Upper lobe of right lung (tissue), 1 donor: Measurements from ENCODE around the gene ZKSCAN7. TPM values are rescaled to one million over a fixed set of nuclear protein-coding genes. Genes with fewer than 3 reads are reported as not detected.
"Not testable (repeated sequence)": the region's sequence is repeated elsewhere in the genome, so short reads cannot be mapped to it uniquely, and the experiment has no call there.

Experiments used
- ATAC-seq: fragments of 200-7000 bp; cut with Tn5 transposase; one replicate; pipeline ENCODE4 v1.9.1; 2020; ENCODE audit warnings: mild to moderate bottlenecking, moderate library complexity
- DNase-seq: peaks from one replicate; pipeline ENCODE4 v3.0.0-alpha.2; 2020
- H3K27ac ChIP-seq: fragments of 200-600 bp; one replicate; pipeline ENCODE4 v1.8.0; 2022
- H3K27me3 ChIP-seq: fragments of 200-600 bp; one replicate; pipeline ENCODE4 v1.8.0; 2022; ENCODE audit warnings: mild to moderate bottlenecking
- H3K36me3 ChIP-seq: fragments of 200-600 bp; one replicate; pipeline ENCODE4 v1.8.0; 2022
- H3K4me1 ChIP-seq: fragments of 200-600 bp; one replicate; pipeline ENCODE4 v1.8.0; 2022
- H3K4me3 ChIP-seq: fragments of 200-600 bp; one replicate; pipeline ENCODE4 v1.8.0; 2022; ENCODE audit warnings: mild to moderate bottlenecking
- H3K9me3 ChIP-seq: fragments of 200-600 bp; one replicate; pipeline ENCODE4 v1.8.0; 2022
- CTCF ChIP-seq: fragments of 200-600 bp; IDR thresholded peaks from one replicate; pipeline ENCODE4 v1.8.0; 2022; ENCODE audit warnings: antibody characterized with exemption
- intact Hi-C: fragments of 100-400 bp; cut with DNase I; formaldehyde crosslinking; loops from one replicate; pipeline ENCODE4 v1.11.0; 2022
- total RNA-seq: library from RNA; stranded (reverse); fragmentation: NEBNext Ultra II Directional; extraction: Animal tissue kit (Norgen Biotek cat#: 25700); gene quantifications from one replicate; pipeline ENCODE4 v1.2.1, GENCODE V29; 2021
- donor health status: DM: no; HTN: yes; CAD: no; lungs with severe emphysema.

Gene ZKSCAN7
- total RNA-seq, 1 donor from 2014 or later, result 3.6 TPM

GRCh38 chr3:44578924-44579515, 24.0 kb downstream of the ZKSCAN7 start:
- H3K4me3 ChIP-seq, intact Hi-C loops, H3K27ac ChIP-seq, DNase-seq, H3K9me3 ChIP-seq, H3K4me1 ChIP-seq, H3K27me3 ChIP-seq, H3K36me3 ChIP-seq: not testable (repeated sequence)
- peak; percentile 14 for ATAC-seq

DNA sequence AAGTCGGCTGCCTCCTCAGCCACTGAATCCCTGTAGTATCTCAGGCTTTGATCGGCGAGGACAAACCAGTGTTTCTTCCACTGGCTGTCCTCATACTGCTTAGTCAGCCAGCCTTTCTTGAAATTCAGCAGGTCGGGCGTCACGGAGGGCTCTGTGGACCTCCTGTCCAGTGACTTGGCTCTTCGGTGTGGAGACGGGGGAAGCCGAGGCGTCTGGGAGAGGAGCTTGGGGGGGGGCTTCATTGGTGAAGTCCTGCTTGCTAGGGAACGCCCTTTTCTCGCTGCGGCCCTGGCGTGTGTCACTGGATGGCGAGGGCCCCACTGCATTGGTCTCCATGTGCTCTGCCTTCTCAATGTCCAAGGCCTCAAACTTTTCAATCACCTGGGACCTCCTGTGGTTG, 24.8 kb downstream of the ZKSCAN7 start:
- H3K36me3 ChIP-seq, H3K4me3 ChIP-seq, ATAC-seq, H3K27me3 ChIP-seq, intact Hi-C loops, DNase-seq, H3K27ac ChIP-seq, H3K4me1 ChIP-seq, H3K9me3 ChIP-seq: not testable (repeated sequence)

DNA sequence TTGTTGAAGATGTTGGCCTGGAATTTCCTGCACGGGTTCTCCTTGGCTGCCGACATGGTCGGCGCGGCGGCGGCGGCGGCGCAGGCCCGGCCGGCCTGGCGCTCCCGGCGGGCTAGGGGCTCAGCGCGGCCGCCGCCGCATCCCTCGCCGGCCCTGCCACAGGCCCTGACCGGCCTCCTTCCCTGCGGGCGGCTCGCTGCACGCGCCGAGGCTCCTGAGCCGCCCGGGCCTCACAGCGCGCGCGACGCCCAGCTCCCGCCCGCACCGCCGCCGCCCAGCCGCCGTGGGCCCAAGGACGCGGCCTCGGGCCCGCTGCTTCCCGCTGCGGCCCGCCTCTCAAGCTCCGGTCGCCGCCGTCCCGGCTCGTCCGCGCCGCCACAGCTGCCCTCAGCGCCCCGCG, 26.0 kb downstream of the ZKSCAN7 start:
- ATAC-seq, H3K36me3 ChIP-seq, H3K9me3 ChIP-seq, H3K27me3 ChIP-seq, H3K4me3 ChIP-seq, intact Hi-C loops, H3K27ac ChIP-seq, DNase-seq: not testable (repeated sequence)
- H3K4me1 ChIP-seq, result peaks cover 10% of the 10 kb centered on the region

DNA sequence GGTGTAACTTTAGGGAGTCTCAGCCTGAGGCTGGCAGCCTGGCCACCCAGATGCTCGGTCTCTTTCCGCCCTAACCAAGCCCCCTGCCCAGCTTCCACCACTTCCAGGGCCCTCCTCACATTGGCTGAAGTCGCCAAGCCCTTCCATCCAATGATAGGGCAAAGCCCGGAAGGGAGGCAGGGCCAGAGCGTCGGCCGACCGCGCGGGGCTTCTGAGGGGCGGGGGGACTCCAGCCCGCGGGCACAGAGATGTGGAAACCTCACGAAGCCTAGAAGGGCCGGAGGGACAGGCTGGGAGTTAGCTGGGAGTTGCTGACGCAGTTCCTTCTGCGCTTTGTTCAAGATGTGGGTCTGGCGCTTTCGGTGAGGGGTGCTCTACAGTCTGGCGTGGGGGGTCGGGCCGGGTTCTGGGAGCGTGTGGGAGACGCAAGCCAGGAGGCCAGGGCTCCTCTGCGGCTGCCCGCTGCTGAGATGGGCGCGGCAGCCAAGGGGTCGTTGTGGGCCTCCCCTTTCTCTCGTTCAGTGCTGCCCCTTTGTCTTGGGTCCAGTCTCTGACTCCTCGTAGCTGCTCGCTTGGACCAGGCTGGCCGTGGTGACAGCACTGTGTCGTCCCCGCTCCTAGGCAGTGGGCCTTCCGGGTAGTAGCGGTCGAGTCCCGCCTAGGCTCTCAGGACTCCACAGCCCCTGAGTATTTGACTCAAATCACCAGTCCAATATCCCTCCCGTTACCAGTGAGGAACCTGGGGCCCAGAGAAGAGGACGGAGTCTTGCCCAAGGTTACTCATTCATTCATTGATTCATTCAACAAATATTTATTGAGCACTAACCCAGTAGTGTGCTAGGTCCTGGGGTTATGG, 29.9 kb downstream of the ZKSCAN7 start, which contains the start of gene ZNF660:
Gene ZNF660 (plus strand): TSS at position 319 of the 856 bp plus-strand sequence. CDS start 9,230 bp downstream, outside the sequence.
- peak within 1 kb of the TSS; percentile 64 for H3K4me3 ChIP-seq
- intact Hi-C loops, result no loop called here
- H3K36me3 ChIP-seq, result no peaks in the 10 kb centered on the region
- H3K4me1 ChIP-seq, result peaks cover 10% of the 10 kb centered on the region
- TF ChIP-seq CTCF, result no peak
- no peaks in the 10 kb centered on the region for H3K27me3 ChIP-seq
- ATAC-seq, result peak; percentile 92
- peak within 1 kb of the TSS; percentile 71 for H3K27ac ChIP-seq
- no peaks in the 10 kb centered on the region for H3K9me3 ChIP-seq
- DNase-seq, result peak; percentile 80

DNA sequence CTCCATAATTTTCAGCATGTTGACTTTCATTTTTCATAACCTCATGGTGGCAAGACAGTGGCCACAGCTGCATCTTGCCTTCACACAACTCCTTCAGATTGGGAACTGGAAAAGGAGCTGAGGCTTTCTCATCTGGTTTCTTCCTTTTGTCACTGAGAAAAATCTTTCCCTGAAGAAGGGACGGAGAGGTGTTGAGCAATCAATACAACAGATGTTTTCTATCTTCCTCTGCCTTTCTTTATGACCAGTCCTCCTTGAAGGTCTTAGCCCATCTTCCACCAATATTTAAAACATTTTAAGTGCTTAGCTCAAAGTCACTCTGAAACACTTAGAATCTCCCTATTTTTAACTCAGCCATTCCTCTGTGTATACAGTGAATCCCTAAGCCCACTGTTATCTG, 41.6 kb downstream of the ZKSCAN7 start:
- H3K4me1 ChIP-seq, result no peaks in the 10 kb centered on the region
- DNase-seq, result no peak
- no peak overlapping the region for H3K4me3 ChIP-seq
- TF ChIP-seq CTCF, result no peak
- no peaks in the 10 kb centered on the region for H3K27me3 ChIP-seq
- peaks cover 20% of the 10 kb centered on the region for H3K9me3 ChIP-seq
- H3K27ac ChIP-seq, result no peak overlapping the region
- no peaks in the 10 kb centered on the region for H3K36me3 ChIP-seq
- intact Hi-C loops, result no loop called here
- ATAC-seq, result no peak

DNA sequence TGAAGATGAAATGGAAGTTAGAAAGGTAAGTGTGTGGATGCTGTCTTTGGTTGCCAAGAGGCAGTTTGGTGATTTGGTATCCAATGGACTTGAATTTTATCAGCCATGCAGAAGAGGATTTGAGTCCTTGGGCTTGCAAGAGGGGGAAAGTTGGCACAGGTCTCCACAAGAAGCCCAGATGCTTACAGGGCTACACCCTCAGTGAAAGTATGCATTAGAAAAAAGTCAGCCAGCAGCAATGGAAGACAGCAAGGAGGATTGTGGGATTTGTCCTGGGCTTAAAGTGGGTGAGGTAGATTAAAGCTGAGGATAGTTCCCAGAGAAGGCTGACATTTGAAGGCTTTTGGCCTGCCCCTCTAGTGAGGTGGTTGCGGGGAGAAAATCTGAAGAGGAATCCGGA, 46.8 kb downstream of the ZKSCAN7 start:
- no peaks in the 10 kb centered on the region for H3K4me1 ChIP-seq
- no peak for TF ChIP-seq CTCF
- peaks cover 3% of the 10 kb centered on the region for H3K9me3 ChIP-seq

GRCh38 chr3:44612678-44613077, 57.7 kb downstream of the ZKSCAN7 start:
- ATAC-seq (no peak), DNase-seq (no peak)
- intact Hi-C loops, result no loop called here
- H3K36me3 ChIP-seq, result no peaks in the 10 kb centered on the region
- no peak overlapping the region for H3K4me3 ChIP-seq
- no peaks in the 10 kb centered on the region for H3K27me3 ChIP-seq
- H3K4me1 ChIP-seq, result no peaks in the 10 kb centered on the region
- no peaks in the 10 kb centered on the region for H3K9me3 ChIP-seq
- no peak for TF ChIP-seq CTCF
- H3K27ac ChIP-seq, result no peak overlapping the region

More for the DNA sequence above, 46.8 kb downstream of the ZKSCAN7 start:
- Histone ChIP-seq H3K27ac (no peak overlapping the region), H3K27me3 (no peaks in the 10 kb centered on the region), H3K4me3 (no peak overlapping the region), H3K36me3 (no peaks in the 10 kb centered on the region)
- intact Hi-C loops, result no loop called here
- no peak for ATAC-seq
- no peak for DNase-seq
